Vagina (tissue), 2 donors: ENCODE results near the gene PM20D1. TPM values are rescaled to one million over a fixed set of nuclear protein-coding genes. Genes with fewer than 3 reads are reported as not detected.

Experiments
- DNase-seq, 2 donors: peaks; one replicate each; pipeline ENCODE4 v3.0.0-alpha.2; 2017; ENCODE audit errors: extremely low spot score in 2 of 2
- H3K27ac ChIP-seq: fragments of 200-600 bp; sonication (generic); one replicate; pipeline ENCODE4 v1.5.1; 2019
- H3K27me3 ChIP-seq: fragments of 200-600 bp; sonication (generic); one replicate; pipeline ENCODE4 v1.5.1; 2019
- H3K36me3 ChIP-seq, 2 donors: fragments of 200-600 bp; sonication (generic); one replicate each; pipeline ENCODE4 v1.5.1; 2017 to 2019
- H3K4me1 ChIP-seq: fragments of 200-600 bp; sonication (generic); one replicate; pipeline ENCODE4 v1.5.1; 2019
- H3K4me3 ChIP-seq, 2 donors: fragments of 200-600 bp; sonication (generic); 1 replicate in 1 of 2; 2 replicates in 1 of 2; pipeline ENCODE4 v1.5.1; 2016 to 2019
- H3K9me3 ChIP-seq: fragments of 200-600 bp; sonication (generic); one replicate; pipeline ENCODE4 v1.5.1; 2019
- POLR2A ChIP-seq, 2 donors: fragments of 450-650 bp; IDR thresholded peaks; one replicate each; pipeline ENCODE4 v1.6.1; 2017; ENCODE audit warnings: antibody characterized with exemption in 2 of 2, mild to moderate bottlenecking in 2 of 2, moderate library complexity in 2 of 2
- POLR2AphosphoS5 ChIP-seq, 2 donors: sonication (generic); formaldehyde crosslinking; IDR thresholded peaks; one replicate each; pipeline ENCODE4 v1.9.0; 2017; ENCODE audit warnings: antibody characterized with exemption in 2 of 2, mild to moderate bottlenecking in 2 of 2, low read depth in 1 of 2; ENCODE audit not compliant: insufficient read depth in 1 of 2
- intact Hi-C: fragments of 100-400 bp; cut with DNase I; formaldehyde crosslinking; loops from one replicate; pipeline ENCODE4 v1.15.1; 2023
- total RNA-seq: library from RNA; depleted of rRNA; stranded (reverse); fragments of >200 nt; gene quantifications from one replicate; pipeline ENCODE4 v1.2.3, GENCODE V29; 2016
- TF ChIP-seq, protein P1 (sequence below), 3 experiments: fragments of 450-650 bp in 2 of 3; fragments of 200-600 bp in 1 of 3; sonication (generic) in 1 of 3; IDR thresholded peaks; one replicate each; pipeline ENCODE4 v1.5.1; 2017 to 2019; ENCODE audit warnings: antibody characterized with exemption in 3 of 3, mild to moderate bottlenecking in 2 of 3, moderate library complexity in 2 of 3

The PM20D1 gene
- total RNA-seq, 1 donor from 2014 or later, result not detected

DNA sequence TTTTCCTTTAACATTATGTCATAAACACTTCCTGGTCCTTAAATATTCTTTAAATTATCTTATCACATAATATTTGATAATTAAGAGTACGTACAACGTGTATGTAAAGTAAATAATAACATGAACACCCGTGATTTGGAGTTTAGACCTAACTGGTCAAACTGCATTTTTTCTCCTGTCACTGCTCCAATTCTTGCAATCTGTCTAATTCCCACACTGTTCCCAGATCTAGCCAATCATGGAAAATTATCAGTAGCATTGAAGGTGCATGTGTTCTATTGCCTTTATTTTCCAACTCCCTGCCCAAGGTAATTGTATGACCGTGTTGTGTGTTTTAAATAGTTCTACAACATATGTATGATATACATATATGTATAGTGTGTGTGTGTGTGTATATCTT, 2.1 kb upstream of the PM20D1 start:
- no peak overlapping the region for H3K27ac ChIP-seq
- no peak for TF ChIP-seq POLR2A (IDR thresholded peaks at IDR 0.05)
- no peaks in the 10 kb centered on the region for H3K27me3 ChIP-seq
- no peak for DNase-seq
- peaks cover 10% of the 10 kb centered on the region for H3K4me1 ChIP-seq
- H3K4me3 ChIP-seq, result no peak overlapping the region
- no peaks in the 10 kb centered on the region for H3K36me3 ChIP-seq
- H3K9me3 ChIP-seq, result no peaks in the 10 kb centered on the region
- intact Hi-C loops, result no loop called here

DNA sequence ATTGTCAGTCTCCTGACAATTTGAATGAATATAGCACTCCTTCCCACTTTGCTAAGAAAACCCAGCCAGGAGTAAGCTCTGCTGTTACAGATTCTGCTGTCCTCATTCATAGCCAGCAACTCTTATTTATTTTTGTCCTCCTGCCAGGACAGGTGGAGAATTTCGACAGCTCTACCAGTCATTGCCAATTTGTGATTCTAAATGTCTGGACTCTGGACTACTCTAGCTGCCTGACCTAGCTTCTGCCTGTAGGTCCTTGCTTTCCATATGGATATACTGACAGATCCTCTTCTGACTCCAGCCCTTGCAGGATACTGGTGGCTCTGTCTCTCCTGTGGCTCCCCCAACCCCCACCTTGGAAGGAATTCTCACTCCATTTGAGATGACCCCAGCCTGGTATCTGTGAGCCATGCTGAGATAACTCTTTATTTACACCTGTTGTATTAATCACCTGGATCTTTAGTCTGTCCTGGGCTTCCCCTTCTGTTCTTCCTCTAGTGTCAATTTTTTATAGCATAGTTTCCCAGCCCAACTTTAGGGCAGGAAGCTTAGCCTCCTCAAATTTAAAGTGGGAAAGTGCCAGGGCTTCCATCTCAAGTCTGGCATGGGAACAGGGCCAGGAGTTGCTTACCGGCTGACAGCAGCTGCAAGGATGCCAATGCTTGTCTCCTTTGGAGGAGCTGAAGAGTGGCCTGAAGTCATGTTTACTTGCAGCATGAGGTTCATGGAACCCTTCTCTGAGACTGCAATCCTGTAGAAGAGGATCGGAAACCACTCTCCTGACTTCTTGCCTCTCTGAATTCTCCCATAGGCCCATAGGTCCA, 6.7 kb downstream of the PM20D1 start:
- no peaks in the 10 kb centered on the region for H3K36me3 ChIP-seq
- H3K9me3 ChIP-seq, result no peaks in the 10 kb centered on the region
- no peak for DNase-seq
- intact Hi-C loops, result no loop called here
- H3K27me3 ChIP-seq, result no peaks in the 10 kb centered on the region
- TF ChIP-seq, protein P1, sequence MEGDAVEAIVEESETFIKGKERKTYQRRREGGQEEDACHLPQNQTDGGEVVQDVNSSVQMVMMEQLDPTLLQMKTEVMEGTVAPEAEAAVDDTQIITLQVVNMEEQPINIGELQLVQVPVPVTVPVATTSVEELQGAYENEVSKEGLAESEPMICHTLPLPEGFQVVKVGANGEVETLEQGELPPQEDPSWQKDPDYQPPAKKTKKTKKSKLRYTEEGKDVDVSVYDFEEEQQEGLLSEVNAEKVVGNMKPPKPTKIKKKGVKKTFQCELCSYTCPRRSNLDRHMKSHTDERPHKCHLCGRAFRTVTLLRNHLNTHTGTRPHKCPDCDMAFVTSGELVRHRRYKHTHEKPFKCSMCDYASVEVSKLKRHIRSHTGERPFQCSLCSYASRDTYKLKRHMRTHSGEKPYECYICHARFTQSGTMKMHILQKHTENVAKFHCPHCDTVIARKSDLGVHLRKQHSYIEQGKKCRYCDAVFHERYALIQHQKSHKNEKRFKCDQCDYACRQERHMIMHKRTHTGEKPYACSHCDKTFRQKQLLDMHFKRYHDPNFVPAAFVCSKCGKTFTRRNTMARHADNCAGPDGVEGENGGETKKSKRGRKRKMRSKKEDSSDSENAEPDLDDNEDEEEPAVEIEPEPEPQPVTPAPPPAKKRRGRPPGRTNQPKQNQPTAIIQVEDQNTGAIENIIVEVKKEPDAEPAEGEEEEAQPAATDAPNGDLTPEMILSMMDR (IDR thresholded peaks at IDR 0.05), result no peak
- no peak overlapping the region for H3K4me3 ChIP-seq
- H3K27ac ChIP-seq, result no peak overlapping the region
- no peaks in the 10 kb centered on the region for H3K4me1 ChIP-seq

- no peaks in the 10 kb centered on the region for H3K9me3 ChIP-seq
- DNase-seq, result no peak
- H3K27ac ChIP-seq, result no peak overlapping the region
- TF ChIP-seq, protein P1 (IDR thresholded peaks at IDR 0.05), result no peak
- TF ChIP-seq POLR2AphosphoS5 (IDR thresholded peaks at IDR 0.05; ENCODE audit: insufficient read depth in 1 of 2, low read depth in 1 of 2), result no peak
- TF ChIP-seq POLR2A (IDR thresholded peaks at IDR 0.05), result no peak
- no peaks in the 10 kb centered on the region for H3K27me3 ChIP-seq
- H3K36me3 ChIP-seq, result no peaks in the 10 kb centered on the region
- intact Hi-C loops, result no loop called here
- no peaks in the 10 kb centered on the region for H3K4me1 ChIP-seq
- no peak overlapping the region for H3K4me3 ChIP-seq
Measured at GRCh38 chr1:205842229-205842628, 7.7 kb downstream of the PM20D1 start.

DNA sequence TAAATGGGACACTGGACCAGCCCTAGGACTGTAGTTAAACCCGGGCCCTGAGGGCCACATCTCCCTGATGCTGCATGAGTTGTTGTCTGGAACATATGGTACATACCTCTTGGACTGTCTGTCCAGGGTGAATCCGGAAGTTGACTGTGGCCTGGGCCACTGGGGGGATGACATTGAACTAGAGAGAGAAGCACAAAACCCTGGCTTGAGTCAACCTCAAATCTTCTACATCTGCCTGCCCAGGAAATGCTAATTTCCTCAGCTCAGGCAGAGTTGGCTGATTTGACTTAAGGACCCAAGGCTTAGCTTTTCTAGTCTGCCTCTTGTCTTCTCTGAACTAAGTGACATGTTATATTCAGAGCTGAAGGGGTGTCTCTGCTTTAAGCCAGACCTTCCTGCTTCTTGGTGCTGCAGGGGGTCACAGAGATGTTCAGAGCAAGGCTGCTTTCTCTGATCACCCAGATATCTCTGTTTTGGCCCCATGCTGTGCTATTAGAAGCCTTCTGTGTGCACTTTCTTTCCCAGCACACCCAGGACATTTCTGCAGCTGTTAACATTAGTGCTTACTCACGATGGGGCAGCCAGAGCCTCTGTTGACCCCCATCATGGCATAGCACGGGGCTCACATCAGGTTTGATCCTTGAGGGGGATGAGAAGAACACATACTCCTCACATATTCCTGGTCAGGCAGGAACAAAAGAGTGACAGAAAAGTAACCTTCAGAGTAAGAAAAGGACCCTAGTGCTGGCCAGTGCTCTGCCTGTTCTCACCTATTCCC, 9.6 kb downstream of the PM20D1 start:
- TF ChIP-seq, protein P1 (IDR thresholded peaks at IDR 0.05), result no peak
- no peak for TF ChIP-seq POLR2AphosphoS5 (IDR thresholded peaks at IDR 0.05; ENCODE audit: insufficient read depth in 1 of 2, low read depth in 1 of 2)
- no peak for TF ChIP-seq POLR2A (IDR thresholded peaks at IDR 0.05)
- H3K36me3 ChIP-seq, result no peaks in the 10 kb centered on the region
- intact Hi-C loops, result no loop called here
- no peak overlapping the region for H3K4me3 ChIP-seq
- H3K27me3 ChIP-seq, result no peaks in the 10 kb centered on the region
- no peak overlapping the region for H3K27ac ChIP-seq
- no peaks in the 10 kb centered on the region for H3K4me1 ChIP-seq
- H3K9me3 ChIP-seq, result no peaks in the 10 kb centered on the region
- DNase-seq, result no peak

- Histone ChIP-seq H3K36me3 (no peaks in the 10 kb centered on the region), H3K27ac (no peak overlapping the region), H3K27me3 (no peaks in the 10 kb centered on the region), H3K4me1 (no peaks in the 10 kb centered on the region), H3K9me3 (no peaks in the 10 kb centered on the region), H3K4me3 (no peak overlapping the region)
- TF ChIP-seq, protein P1 (IDR thresholded peaks at IDR 0.05), result no peak
- TF ChIP-seq POLR2A (IDR thresholded peaks at IDR 0.05) (no peak), POLR2AphosphoS5 (IDR thresholded peaks at IDR 0.05; ENCODE audit: insufficient read depth in 1 of 2, low read depth in 1 of 2) (no peak)
- intact Hi-C loops, result no loop called here
- no peak for DNase-seq
Measured at GRCh38 chr1:205837382-205837970, 12.5 kb downstream of the PM20D1 start.
